Measurements from ENCODE around the gene IGF2. TPM values are rescaled to one million over a fixed set of nuclear protein-coding genes. Genes with fewer than 3 reads are reported as not detected.

IGF2 gene
- total RNA-seq, 4 donors from 2014 or later = 8.2 to 19.8 (median 12.2) TPM

GRCh38 chr11:2088746-2089535, 50.2 kb downstream of the IGF2 start:
- no peak for TF ChIP-seq CTCF (IDR thresholded peaks at IDR 0.05)
- TF ChIP-seq POLR2AphosphoS5 (IDR thresholded peaks at IDR 0.05) = no peak
- TF ChIP-seq EP300 (IDR thresholded peaks at IDR 0.05; ENCODE audit: low read depth) = no peak
- TF ChIP-seq POLR2A (IDR thresholded peaks at IDR 0.05) = no peak
- intact Hi-C loops (cut with DNase I; ENCODE audit: low total_unique reads) = no loop called here
- H3K36me3 ChIP-seq = no peaks in the 10 kb centered on the region
- no peak for DNase-seq
- WGBS, 2 donors (ENCODE audit: low coverage in 1 of 2) = 81 to 89% methylated on average over 9 to 19 of the region's 19 CpGs
- peaks cover 0 to 5% of the 10 kb centered on the region in 2 donors for H3K9me3 ChIP-seq
- H3K27ac ChIP-seq = no peak overlapping the region
- H3K4me3 ChIP-seq = no peak overlapping the region
- H3K4me1 ChIP-seq = peaks cover 0 to 9% (median 0%) of the 10 kb centered on the region in 4 donors
- in situ Hi-C loops (cut with MboI; ENCODE audit: low pct_ligation_motif_present in 1 of 4, low pct_unique_long_range_greater_than_20kb in 1 of 4, low sequenced_read_pairs in 3 of 4) = no loop called here
- H3K27me3 ChIP-seq = peaks cover 12% of the 10 kb centered on the region

DNA sequence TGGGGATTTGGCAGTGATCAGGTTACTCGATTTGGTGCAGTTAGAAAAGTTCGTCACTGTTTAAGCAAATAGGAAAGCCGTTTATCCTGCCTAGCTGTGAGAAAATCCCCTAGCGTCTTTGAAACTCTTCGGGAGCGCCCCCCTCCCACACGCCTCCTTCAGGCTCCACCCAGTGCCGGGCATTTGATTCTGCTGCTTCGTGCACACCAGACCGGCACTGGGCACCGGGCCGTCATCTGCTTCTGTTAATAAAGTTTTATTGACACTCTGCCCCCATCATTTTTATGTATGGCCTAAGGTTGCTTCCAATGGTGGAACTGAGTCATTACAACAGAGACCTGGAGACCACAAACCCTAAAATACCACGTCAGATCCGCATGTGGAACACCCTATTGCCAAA, 50.9 kb downstream of the IGF2 start:
- intact Hi-C loops (cut with DNase I; ENCODE audit: low total_unique reads) = no loop called here

DNA sequence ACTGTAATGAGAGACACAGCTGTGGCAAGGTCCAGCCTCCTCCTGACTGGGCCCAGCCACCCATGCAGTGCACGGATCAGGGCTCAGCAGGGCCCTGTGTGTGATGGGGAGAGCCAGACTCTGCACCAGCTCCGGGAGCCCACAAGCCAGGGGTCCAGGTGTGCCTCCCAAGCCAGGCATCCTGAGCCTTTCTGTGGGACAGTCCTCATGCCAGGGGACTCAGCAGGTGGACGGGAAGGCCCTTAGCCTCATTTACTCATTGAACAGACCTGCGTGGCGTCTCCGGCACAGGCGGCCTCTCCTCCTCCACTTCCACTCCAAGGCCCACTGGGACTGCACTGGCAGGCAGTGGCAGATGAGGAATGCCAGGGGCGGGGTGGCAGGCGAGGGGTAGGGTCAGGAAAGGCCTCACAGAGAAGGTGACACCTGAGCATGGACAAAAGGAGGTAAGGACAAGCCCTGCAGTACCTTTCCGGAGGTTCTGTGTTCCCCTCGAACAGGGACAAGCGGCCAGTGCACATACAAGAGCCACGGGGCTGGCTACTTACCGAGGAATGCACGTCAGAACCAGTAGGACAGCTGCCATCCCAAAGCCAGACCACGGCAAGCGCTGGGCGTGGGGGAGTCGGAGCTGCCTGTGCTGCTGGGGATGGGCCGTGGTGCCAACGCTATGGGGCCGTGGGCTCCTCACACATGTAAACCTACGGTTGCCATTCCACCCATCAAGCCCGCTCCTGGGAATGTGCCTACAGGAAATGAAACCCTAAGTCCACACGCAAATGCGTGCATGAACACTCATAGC, 52.7 kb downstream of the IGF2 start:
- DNase-seq = no peak
- TF ChIP-seq CTCF (IDR thresholded peaks at IDR 0.05) (no peak), POLR2A (IDR thresholded peaks at IDR 0.05) (no peak), EP300 (IDR thresholded peaks at IDR 0.05; ENCODE audit: low read depth) (no peak), POLR2AphosphoS5 (IDR thresholded peaks at IDR 0.05) (no peak)
- WGBS, 2 donors (ENCODE audit: low coverage in 1 of 2) = 86 to 92% methylated on average over 5 to 23 of the region's 26 CpGs
- H3K4me3 ChIP-seq = no peak overlapping the region
- peaks cover 12% of the 10 kb centered on the region for H3K27me3 ChIP-seq
- H3K9me3 ChIP-seq = peaks cover 0 to 9% of the 10 kb centered on the region in 2 donors
- in situ Hi-C loops (cut with MboI; ENCODE audit: low pct_ligation_motif_present in 1 of 4, low pct_unique_long_range_greater_than_20kb in 1 of 4, low sequenced_read_pairs in 3 of 4) = no loop called here
- no peaks in the 10 kb centered on the region for H3K4me1 ChIP-seq
- intact Hi-C loops (cut with DNase I; ENCODE audit: low total_unique reads) = no loop called here
- no peaks in the 10 kb centered on the region for H3K36me3 ChIP-seq
- no peak overlapping the region for H3K27ac ChIP-seq

More for the DNA sequence above, 50.9 kb downstream of the IGF2 start:
- Histone ChIP-seq H3K4me3 (no peak overlapping the region), H3K9me3 (peaks cover 0 to 9% of the 10 kb centered on the region in 2 donors), H3K36me3 (no peaks in the 10 kb centered on the region), H3K27ac (no peak overlapping the region), H3K27me3 (peaks cover 16% of the 10 kb centered on the region), H3K4me1 (peaks cover 0 to 6% (median 0%) of the 10 kb centered on the region in 4 donors)
- in situ Hi-C loops (cut with MboI; ENCODE audit: low pct_ligation_motif_present in 1 of 4, low pct_unique_long_range_greater_than_20kb in 1 of 4, low sequenced_read_pairs in 3 of 4) = no loop called here
- TF ChIP-seq EP300 (IDR thresholded peaks at IDR 0.05; ENCODE audit: low read depth) = no peak
- no peak for TF ChIP-seq CTCF (IDR thresholded peaks at IDR 0.05)
- TF ChIP-seq POLR2AphosphoS5 (IDR thresholded peaks at IDR 0.05) = no peak
- TF ChIP-seq POLR2A (IDR thresholded peaks at IDR 0.05) = no peak
- DNase-seq = no peak
- 81 to 84% methylated on average over 14 of the region's 14 CpGs for WGBS, 2 donors (ENCODE audit: low coverage in 1 of 2)
